ENCODE data around the gene NCOA1.

- TF ChIP-seq CTCF (IDR thresholded peaks at IDR 0.05) = no peak
- no peak for TF ChIP-seq POLR2AphosphoS5 (IDR thresholded peaks at IDR 0.05; ENCODE audit: low read depth, low read length)
- TF ChIP-seq REST (IDR thresholded peaks at IDR 0.05; ENCODE audit: insufficient read depth in 1 of 2, low read depth in 2 of 2, low read length in 1 of 2) = no peak
These were observed 50.6 kb downstream of the NCOA1 start for GRCh38 chr2:24541621-24542020.

All from Panc1 (cell line).